ENCODE results near the gene EMX2. TPM values are rescaled to one million over a fixed set of nuclear protein-coding genes. Genes with fewer than 3 reads are reported as not detected.

Gene EMX2
- total RNA-seq, 1 experiment from 2014 or later, result not detected

GRCh38 chr10:117532003-117532385 is 10.6 kb upstream of the EMX2 start:
- DNase-seq (ENCODE audit: low spot score), result no peak

- DNase-seq (ENCODE audit: low spot score), result no peak
Measured at GRCh38 chr10:117532451-117533107, 10.0 kb upstream of the EMX2 start.

GRCh38 chr10:117533507-117534281 is 8.9 kb upstream of the EMX2 start:
- DNase-seq (ENCODE audit: low spot score), result no peak

GRCh38 chr10:117534321-117535297 is 7.9 kb upstream of the EMX2 start:
- no peak for DNase-seq (ENCODE audit: low spot score)

GRCh38 chr10:117535298-117536071 is 7.1 kb upstream of the EMX2 start:
- DNase-seq (ENCODE audit: low spot score), result no peak

GRCh38 chr10:117536072-117536865 is 6.3 kb upstream of the EMX2 start:
- DNase-seq (ENCODE audit: low spot score), result no peak

- no peak for DNase-seq (ENCODE audit: low spot score)
Measured at GRCh38 chr10:117536866-117537435, 5.6 kb upstream of the EMX2 start.

- no peak for DNase-seq (ENCODE audit: low spot score)
Measured at GRCh38 chr10:117537436-117537903, 5.1 kb upstream of the EMX2 start.

- DNase-seq (ENCODE audit: low spot score), result no peak
Measured at GRCh38 chr10:117537904-117538524, 4.5 kb upstream of the EMX2 start.

- DNase-seq (ENCODE audit: low spot score), result no peak
Measured at GRCh38 chr10:117539361-117539773, 3.2 kb upstream of the EMX2 start.

- no peak for DNase-seq (ENCODE audit: low spot score)
Measured at GRCh38 chr10:117539903-117540639, 2.5 kb upstream of the EMX2 start.

GRCh38 chr10:117540640-117541404 is 1.7 kb upstream of the EMX2 start:
- no peak for DNase-seq (ENCODE audit: low spot score)

- peak; percentile 42 for DNase-seq (ENCODE audit: low spot score)
Measured at GRCh38 chr10:117541405-117541908, 1.1 kb upstream of the EMX2 start.

GRCh38 chr10:117541909-117542705 is 439 bp upstream of the EMX2 start:
- DNase-seq (ENCODE audit: low spot score), result peak; percentile 84

- DNase-seq (ENCODE audit: low spot score), result peak; percentile 21
Measured at GRCh38 chr10:117543225-117544003, 868 bp downstream of the EMX2 start.

- no peak for DNase-seq (ENCODE audit: low spot score)
Measured at GRCh38 chr10:117544004-117544701, 1.6 kb downstream of the EMX2 start.
